HepG2 (cell line): ENCODE measurements around the gene INPP5E. TPM values are rescaled to one million over a fixed set of nuclear protein-coding genes. Genes with fewer than 3 reads are reported as not detected.

Experiments used
- ATAC-seq: fragments of 200-7000 bp; cut with Tn5 transposase; 3 replicates; pipeline ENCODE4 v1.9.1; 2020; ENCODE audit warnings: mild to moderate bottlenecking, moderate library complexity
- BruUV-seq: library from RNA; stranded (reverse); fragments of 400-500 nt; replicated peaks from 2 replicates; lab custom pipeline; 2021; lab: Mats Ljungman, UMichigan
- CTCF ChIA-PET: fragments of 300-600 bp; formaldehyde crosslinking; extraction: SDS; loops from one replicate; lab custom pipeline; 2021; ENCODE audit warnings: low total read pairs, inconsistent platforms, low intra/inter-chr PET ratio; lab: Yijun Ruan, JAX
- POLR2A ChIA-PET: fragments of 350-600 bp; sonication (Branson Sonifier 250); formaldehyde crosslinking; loops from one replicate; lab custom pipeline; 2020; ENCODE audit warnings: antibody characterized with exemption, inconsistent platforms; lab: Yijun Ruan, JAX
- DNase-seq: peaks from one replicate; pipeline ENCODE4 v3.0.0-alpha.2; 2015; ENCODE audit warnings: low spot score
- FAIRE-seq: peaks from 3 replicates; lab custom pipeline; 2011; peaks lifted over from hg19 to GRCh38; lab: Jason Lieb, UNC
- H2AFZ ChIP-seq: one replicate; pipeline ENCODE4 v1.6.1; 2011; ENCODE audit warnings: low read length, inconsistent platforms
- H3K27ac ChIP-seq: fragments of 300-600 bp; 3 replicates; pipeline ENCODE4 v1.8.0; 2011; ENCODE audit warnings: mixed run types, mild to moderate bottlenecking, mixed read lengths, low read length, inconsistent platforms; ENCODE audit not compliant: insufficient read depth; ENCODE audit errors: extremely low read length
- H3K27me3 ChIP-seq, 2 experiments: fragments of 200-600 bp in 1 of 2; 2 replicates in 1 of 2; 3 replicates in 1 of 2; pipeline versions ENCODE4 v1.6.0 to v1.8.0; 2011; ENCODE audit warnings: low read length in 2 of 2, mild to moderate bottlenecking in 2 of 2, moderate library complexity in 2 of 2, inconsistent platforms in 1 of 2; ENCODE audit not compliant: insufficient read depth in 2 of 2, control insufficient read depth in 1 of 2
- H3K36me3 ChIP-seq, 2 experiments: fragments of 200-600 bp in 1 of 2; replicated peaks in 1 of 2; 2 replicates in 1 of 2; 3 replicates in 1 of 2; pipeline versions ENCODE4 v1.5.1 to v1.8.0; 2011; ENCODE audit warnings: low read length in 2 of 2, inconsistent platforms in 1 of 2; ENCODE audit not compliant: insufficient read depth in 2 of 2, control insufficient read depth in 1 of 2
- H3K4me1 ChIP-seq: 2 replicates; pipeline ENCODE4 v1.5.1; 2012; ENCODE audit warnings: low read length, inconsistent platforms; ENCODE audit not compliant: insufficient read depth
- H3K4me2 ChIP-seq: 2 replicates; pipeline ENCODE4 v1.6.0; 2011; ENCODE audit warnings: low read depth, low read length, inconsistent platforms
- H3K4me3 ChIP-seq, 3 experiments: fragments of 200-600 bp in 1 of 3; sonication (generic), shearing (Covaris generic) in 1 of 3; replicated peaks in 1 of 3; 2 replicates each; pipeline ENCODE4 v1.5.1; 2011 to 2016; ENCODE audit warnings: low read length in 3 of 3, inconsistent platforms in 2 of 3, low read depth in 2 of 3, mild to moderate bottlenecking in 2 of 3, control low read depth in 1 of 3, mixed read lengths in 1 of 3; ENCODE audit not compliant: insufficient read depth in 1 of 3
- H3K79me2 ChIP-seq: one replicate; pipeline ENCODE4 v1.6.1; 2011; ENCODE audit warnings: low read length, inconsistent platforms; ENCODE audit not compliant: insufficient read depth
- H3K9ac ChIP-seq: 2 replicates; pipeline ENCODE4 v1.6.0; 2011; ENCODE audit warnings: mild to moderate bottlenecking, low read depth, low read length, inconsistent platforms; ENCODE audit not compliant: insufficient read depth
- H3K9me3 ChIP-seq: 2 replicates; pipeline ENCODE4 v1.5.1; 2012; ENCODE audit warnings: mild to moderate bottlenecking, low read length
- H4K20me1 ChIP-seq: 2 replicates; pipeline ENCODE4 v1.6.0; 2011; ENCODE audit warnings: inconsistent platforms, mild to moderate bottlenecking, low read length, moderate library complexity; ENCODE audit not compliant: insufficient read depth
- AGO2 ChIP-seq: fragments of 200-400 bp; formaldehyde crosslinking; optimal IDR thresholded peaks from 2 replicates; pipeline ENCODE3; 2017; ENCODE audit warnings: mild to moderate bottlenecking, low read depth, low read length, moderate library complexity
- BATF2 ChIP-seq: sonication (generic); formaldehyde crosslinking; IDR thresholded peaks from 2 replicates; pipeline ENCODE4 v1.8.0; 2022; ENCODE audit warnings: mild to moderate bottlenecking, missing genetic modification reagents, moderate library complexity
- CSRNP2 ChIP-seq: sonication (generic); formaldehyde crosslinking; conservative IDR thresholded peaks from 2 replicates; pipeline ENCODE4 v1.8.0; 2022; ENCODE audit warnings: low read depth, missing genetic modification reagents
- GZF1 ChIP-seq: sonication (generic); formaldehyde crosslinking; IDR thresholded peaks from 2 replicates; pipeline ENCODE4 v1.5.1; 2020; ENCODE audit warnings: mild to moderate bottlenecking, missing genetic modification reagents
- MAF1 ChIP-seq: sonication (generic); formaldehyde crosslinking; IDR thresholded peaks from 2 replicates; pipeline ENCODE4 v1.5.0; 2020; ENCODE audit warnings: missing genetic modification reagents, borderline replicate concordance
- MBNL3 ChIP-seq: fragments of 250-450 bp; sonication (Bioruptor Pico); conservative IDR thresholded peaks from 2 replicates; pipeline ENCODE4 v1.8.0; 2022; ENCODE audit warnings: mild to moderate bottlenecking, inconsistent platforms
- MXD1 ChIP-seq: sonication (generic); formaldehyde crosslinking; IDR thresholded peaks from 2 replicates; pipeline ENCODE4 v1.4.0; 2020; ENCODE audit warnings: mild to moderate bottlenecking, missing genetic modification reagents
- PATZ1 ChIP-seq: sonication (generic); formaldehyde crosslinking; IDR thresholded peaks from 2 replicates; pipeline ENCODE4 v1.4.0; 2020; ENCODE audit warnings: missing genetic modification reagents
- RBAK ChIP-seq: sonication (generic); formaldehyde crosslinking; IDR thresholded peaks from 2 replicates; pipeline ENCODE4 v1.5.1; 2020; ENCODE audit warnings: mild to moderate bottlenecking, missing genetic modification reagents
- SKI ChIP-seq: fragments of 450-650 bp; IDR thresholded peaks from one replicate; pipeline ENCODE4 v1.6.1; 2018; ENCODE audit warnings: mild to moderate bottlenecking; ENCODE audit not compliant: partially characterized antibody
- ZBTB1 ChIP-seq: sonication (generic); formaldehyde crosslinking; IDR thresholded peaks from 2 replicates; pipeline ENCODE4 v1.4.0; 2020; ENCODE audit warnings: missing genetic modification reagents, borderline replicate concordance
- ZNF143 ChIP-seq: sonication (generic); formaldehyde crosslinking; IDR thresholded peaks from 2 replicates; pipeline ENCODE4 v1.4.0; 2020; ENCODE audit warnings: missing genetic modification reagents
- ZNF232 ChIP-seq: sonication (generic); formaldehyde crosslinking; IDR thresholded peaks from 2 replicates; pipeline ENCODE4 v1.4.0; 2020; ENCODE audit warnings: missing genetic modification reagents, borderline replicate concordance
- ZNF607 ChIP-seq: sonication (generic); formaldehyde crosslinking; IDR thresholded peaks from 2 replicates; pipeline ENCODE4 v1.5.1; 2020; ENCODE audit warnings: missing genetic modification reagents, mild to moderate bottlenecking, borderline replicate concordance
- WGBS: methylation state at CpG from one replicate; pipeline ENCODE4 v1.1.6; 2017; ENCODE audit warnings: low lambda C conversion rate; 5-methylcytosine and 5-hydroxymethylcytosine counted together
- in situ Hi-C: cut with HindIII; loops from 2 replicates; pipeline ENCODE4 v1.10.0; 2017; ENCODE audit warnings: low pct_unique_long_range_greater_than_20kb; ENCODE audit not compliant: extremely low pct_ligation_motif_present
- intact Hi-C: fragments of 100-400 bp; cut with micrococcal nuclease; formaldehyde crosslinking; loops from one replicate; pipeline ENCODE4 v1.10.0; 2022; ENCODE audit not compliant: unreplicated experiment
- polyA plus RNA-seq, 8 experiments: library from polyadenylated mRNA; depleted of rRNA in 3 of 8; stranded (reverse) in 7 of 8; unstranded in 1 of 8; fragments of >200 nt; fragmentation: Illumina TruSeq in 4 of 8; extraction: Trizol in 4 of 8; gene quantifications; 2 replicates each; pipeline versions ENCODE4 v1.2.1 to v1.2.3, GENCODE V29; 2011 to 2016; ENCODE audit warnings: low read depth in 4 of 8, missing spikeins in 1 of 8, mixed read lengths in 1 of 8; ENCODE audit not compliant: insufficient read depth in 1 of 8
- total RNA-seq, 5 experiments: library from RNA; depleted of rRNA; stranded (reverse); fragments of >200 nt; fragmentation: Illumina TruSeq; extraction: Trizol; gene quantifications; 2 replicates each; pipeline ENCODE4 v1.2.3, GENCODE V29; 2016; ENCODE audit warnings: low read depth in 1 of 5

INPP5E gene
- total and polyA plus RNA-seq, 2 of the 13 experiments (the other 11 are each of a cell fraction or from before 2014, with no cell fraction given), result 5.5 TPM

DNA sequence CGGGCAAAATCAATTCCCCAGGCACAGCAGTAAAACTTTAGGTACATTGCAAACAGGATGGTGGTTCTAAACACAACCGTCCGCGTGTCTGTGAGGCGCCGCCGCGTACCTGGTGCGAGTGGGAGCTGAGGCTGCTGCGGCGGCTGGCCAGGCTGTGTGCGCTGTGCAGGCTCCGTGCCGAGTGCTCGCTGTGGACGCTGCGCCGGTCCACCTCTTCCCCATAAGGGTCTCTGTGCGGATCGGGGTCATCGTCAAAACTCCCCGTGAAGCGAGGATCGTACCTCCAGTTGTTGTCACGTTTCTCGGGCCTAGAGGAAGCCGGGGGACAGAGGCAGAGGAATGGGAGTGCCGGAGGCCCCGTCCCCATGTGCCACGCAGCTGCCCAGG, 26.5 kb upstream of the INPP5E start:
- H3K9ac ChIP-seq, result no peak overlapping the region
- no peak overlapping the region for H3K27ac ChIP-seq
- BruUV-seq, result no TSS peak
- H3K4me1 ChIP-seq, result no peaks in the 10 kb centered on the region
- no peak overlapping the region for H2AFZ ChIP-seq
- no peaks in the 10 kb centered on the region for H3K9me3 ChIP-seq
- no peaks in the 10 kb centered on the region for H3K27me3 ChIP-seq
- TF ChIP-seq MBNL3 (no peak), AGO2 (peak; percentile 66), ZNF232 (CRISPR knock-in tag) (no peak), ZBTB1 (CRISPR knock-in tag) (no peak)
- in situ Hi-C loops, result no loop called here
- CTCF ChIA-PET, result no interaction called here
- FAIRE-seq (no peak), DNase-seq (no peak), ATAC-seq (no peak)
- POLR2A ChIA-PET, result no interaction called here
- peaks cover 55 to 94% of the 10 kb centered on the region in 2 experiments for H3K36me3 ChIP-seq
- no peak overlapping the region for H3K4me3 ChIP-seq
- H3K4me2 ChIP-seq, result no peak overlapping the region
- no peaks in the 10 kb centered on the region for H4K20me1 ChIP-seq
- H3K79me2 ChIP-seq, result no peaks in the 10 kb centered on the region
- intact Hi-C loops, result no loop called here
- 99% methylated on average over 30 of the region's 30 CpGs for WGBS

- DNase-seq, result no peak
- no TSS peak for BruUV-seq
- ATAC-seq, result no peak
- no peak for FAIRE-seq
- Histone ChIP-seq H3K9me3 (no peaks in the 10 kb centered on the region), H4K20me1 (no peaks in the 10 kb centered on the region), H3K79me2 (no peaks in the 10 kb centered on the region), H3K9ac (no peak overlapping the region), H3K27me3 (no peaks in the 10 kb centered on the region), H3K36me3 (peaks cover 57 to 94% of the 10 kb centered on the region in 2 experiments), H3K4me1 (no peaks in the 10 kb centered on the region), H2AFZ (no peak overlapping the region), H3K4me3 (no peak overlapping the region), H3K4me2 (no peak overlapping the region), H3K27ac (no peak overlapping the region)
- POLR2A ChIA-PET, result no interaction called here
- 98% methylated on average over 18 of the region's 27 CpGs for WGBS
- intact Hi-C loops (no loop called here), in situ Hi-C loops (no loop called here)
- CTCF ChIA-PET, result no interaction called here
- TF ChIP-seq ZNF143 (CRISPR knock-in tag), result no peak
- no peak for TF ChIP-seq PATZ1 (CRISPR knock-in tag)
- TF ChIP-seq SKI, result no peak
- TF ChIP-seq CSRNP2 (CRISPR knock-in tag), result no peak
- no peak for TF ChIP-seq BATF2
- TF ChIP-seq MAF1 (CRISPR knock-in tag), result no peak
- no peak for TF ChIP-seq RBAK (CRISPR knock-in tag)
- TF ChIP-seq ZNF607, result no peak
- no peak for TF ChIP-seq MXD1 (CRISPR knock-in tag)
- no peak for TF ChIP-seq GZF1 (CRISPR knock-in tag)
Measured at GRCh38 chr9:136465500-136466154, 26.0 kb upstream of the INPP5E start.
